Neural cell (in vitro differentiated cells): ENCODE results near the gene DPEP2.

Experiments used
- CTCF ChIP-seq: fragments of 450-650 bp; IDR thresholded peaks from 2 replicates; pipeline ENCODE4 v1.5.1; 2014; ENCODE audit warnings: antibody characterized with exemption, mild to moderate bottlenecking, moderate library complexity; ENCODE audit not compliant: poor library complexity, severe bottlenecking
- EP300 ChIP-seq: fragments of 450-650 bp; conservative IDR thresholded peaks from 2 replicates; pipeline ENCODE4 v1.6.1; 2014; ENCODE audit warnings: antibody characterized with exemption, mild to moderate bottlenecking, moderate library complexity; ENCODE audit not compliant: poor library complexity, severe bottlenecking
- EZH2 ChIP-seq: fragments of 200-600, 300-800 bp; shearing (Covaris generic), sonication (generic); IDR thresholded peaks from 2 replicates; pipeline ENCODE4 v1.6.1; 2014; ENCODE audit warnings: antibody characterized with exemption, low read length, borderline replicate concordance, mild to moderate bottlenecking; ENCODE audit not compliant: insufficient read depth, poor library complexity, severe bottlenecking
- MXI1 ChIP-seq: fragments of 450-650 bp; conservative IDR thresholded peaks from 2 replicates; pipeline ENCODE4 v1.6.1; 2014; ENCODE audit warnings: antibody characterized with exemption, mild to moderate bottlenecking; ENCODE audit not compliant: poor library complexity, severe bottlenecking
- POLR2AphosphoS5 ChIP-seq: IDR thresholded peaks from 2 replicates; pipeline ENCODE4 v1.6.1; 2012
- SMC3 ChIP-seq: fragments of 450-650 bp; conservative IDR thresholded peaks from 2 replicates; pipeline ENCODE4 v1.6.1; 2014; ENCODE audit warnings: antibody characterized with exemption, mild to moderate bottlenecking, moderate library complexity; ENCODE audit not compliant: poor library complexity
- TF ChIP-seq, protein P1 (sequence below): IDR thresholded peaks from 2 replicates; pipeline ENCODE4 v1.6.1; 2012; ENCODE audit warnings: borderline replicate concordance

- TF ChIP-seq CTCF: no peak
- TF ChIP-seq EZH2: no peak
- no peak for TF ChIP-seq SMC3
- TF ChIP-seq EP300: no peak
- TF ChIP-seq POLR2AphosphoS5: no peak
- TF ChIP-seq MXI1: no peak
- TF ChIP-seq, protein P1, sequence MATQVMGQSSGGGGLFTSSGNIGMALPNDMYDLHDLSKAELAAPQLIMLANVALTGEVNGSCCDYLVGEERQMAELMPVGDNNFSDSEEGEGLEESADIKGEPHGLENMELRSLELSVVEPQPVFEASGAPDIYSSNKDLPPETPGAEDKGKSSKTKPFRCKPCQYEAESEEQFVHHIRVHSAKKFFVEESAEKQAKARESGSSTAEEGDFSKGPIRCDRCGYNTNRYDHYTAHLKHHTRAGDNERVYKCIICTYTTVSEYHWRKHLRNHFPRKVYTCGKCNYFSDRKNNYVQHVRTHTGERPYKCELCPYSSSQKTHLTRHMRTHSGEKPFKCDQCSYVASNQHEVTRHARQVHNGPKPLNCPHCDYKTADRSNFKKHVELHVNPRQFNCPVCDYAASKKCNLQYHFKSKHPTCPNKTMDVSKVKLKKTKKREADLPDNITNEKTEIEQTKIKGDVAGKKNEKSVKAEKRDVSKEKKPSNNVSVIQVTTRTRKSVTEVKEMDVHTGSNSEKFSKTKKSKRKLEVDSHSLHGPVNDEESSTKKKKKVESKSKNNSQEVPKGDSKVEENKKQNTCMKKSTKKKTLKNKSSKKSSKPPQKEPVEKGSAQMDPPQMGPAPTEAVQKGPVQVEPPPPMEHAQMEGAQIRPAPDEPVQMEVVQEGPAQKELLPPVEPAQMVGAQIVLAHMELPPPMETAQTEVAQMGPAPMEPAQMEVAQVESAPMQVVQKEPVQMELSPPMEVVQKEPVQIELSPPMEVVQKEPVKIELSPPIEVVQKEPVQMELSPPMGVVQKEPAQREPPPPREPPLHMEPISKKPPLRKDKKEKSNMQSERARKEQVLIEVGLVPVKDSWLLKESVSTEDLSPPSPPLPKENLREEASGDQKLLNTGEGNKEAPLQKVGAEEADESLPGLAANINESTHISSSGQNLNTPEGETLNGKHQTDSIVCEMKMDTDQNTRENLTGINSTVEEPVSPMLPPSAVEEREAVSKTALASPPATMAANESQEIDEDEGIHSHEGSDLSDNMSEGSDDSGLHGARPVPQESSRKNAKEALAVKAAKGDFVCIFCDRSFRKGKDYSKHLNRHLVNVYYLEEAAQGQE: no peak
Observed at GRCh38 chr16:67944690-67945391, 54.4 kb downstream of the DPEP2 start.
